ENCODE results near the gene HSD17B14. TPM values are rescaled to one million over a fixed set of nuclear protein-coding genes. Genes with fewer than 3 reads are reported as not detected.
A peak's percentile ranks its signal among the peaks of the same experiment; 100 is the strongest.

HSD17B14 gene
- total and polyA plus RNA-seq, 9 of the 15 experiments (the other 6 are each of a cell fraction or from before 2014, with no cell fraction given): 0.16 TPM; not detected in 8

GRCh38 chr19:48859711-48860572, 23.7 kb upstream of the HSD17B14 start (continued):
- no peak for TF ChIP-seq ZNF512 (tag; IDR thresholded peaks at IDR 0.05)
- 0 out of 2 replicates have a peak, but pooled peaks have one; percentile 4 for TF ChIP-seq LCOR (CRISPR knock-in tag; IDR thresholded peaks at IDR 0.05)
- TF ChIP-seq ZBTB9 (CRISPR knock-in tag; IDR thresholded peaks at IDR 0.05): no peak
- no peak for TF ChIP-seq ZNF217 (CRISPR knock-in tag; IDR thresholded peaks at IDR 0.05)
- no peak for TF ChIP-seq CBFA2T3 (IDR thresholded peaks at IDR 0.05)
- no peak for TF ChIP-seq ATF6 (CRISPR knock-in tag; IDR thresholded peaks at IDR 0.05)
- TF ChIP-seq ZNF583 (CRISPR knock-in tag; IDR thresholded peaks at IDR 0.05): no peak
- TF ChIP-seq BRD4 (IDR thresholded peaks at IDR 0.05): no peak
- TF ChIP-seq HNRNPLL (IDR thresholded peaks at IDR 0.05; ENCODE audit: low read depth, low read length, poor library complexity, severe bottlenecking): no peak
- TF ChIP-seq TFAM (CRISPR knock-in tag; conservative IDR thresholded peaks at IDR 0.05): no peak
- no peak for TF ChIP-seq ETV6 (IDR thresholded peaks at IDR 0.05; ENCODE audit: borderline replicate concordance in 1 of 2, low read depth in 2 of 2, low read length in 1 of 2)
- TF ChIP-seq ETV6 (CRISPR knock-in tag; IDR thresholded peaks at IDR 0.05; ENCODE audit: borderline replicate concordance): no peak
- no peak for TF ChIP-seq BRD9 (IDR thresholded peaks at IDR 0.05; ENCODE audit: low read depth, partially characterized antibody)
- TF ChIP-seq HDAC3 (IDR thresholded peaks at IDR 0.05; ENCODE audit: borderline replicate concordance, partially characterized antibody): no peak
- TF ChIP-seq PREB (CRISPR knock-in tag; IDR thresholded peaks at IDR 0.05): peak; percentile 95
- peak; percentile 57 for TF ChIP-seq PRDM10 (IDR thresholded peaks at IDR 0.05; ENCODE audit: partially characterized antibody)
- TF ChIP-seq NFIX (CRISPR knock-in tag; IDR thresholded peaks at IDR 0.05; ENCODE audit: low read depth): no peak

All from K562 (cell line).